ENCODE results near the gene RNF112.

RNF112 gene

DNA sequence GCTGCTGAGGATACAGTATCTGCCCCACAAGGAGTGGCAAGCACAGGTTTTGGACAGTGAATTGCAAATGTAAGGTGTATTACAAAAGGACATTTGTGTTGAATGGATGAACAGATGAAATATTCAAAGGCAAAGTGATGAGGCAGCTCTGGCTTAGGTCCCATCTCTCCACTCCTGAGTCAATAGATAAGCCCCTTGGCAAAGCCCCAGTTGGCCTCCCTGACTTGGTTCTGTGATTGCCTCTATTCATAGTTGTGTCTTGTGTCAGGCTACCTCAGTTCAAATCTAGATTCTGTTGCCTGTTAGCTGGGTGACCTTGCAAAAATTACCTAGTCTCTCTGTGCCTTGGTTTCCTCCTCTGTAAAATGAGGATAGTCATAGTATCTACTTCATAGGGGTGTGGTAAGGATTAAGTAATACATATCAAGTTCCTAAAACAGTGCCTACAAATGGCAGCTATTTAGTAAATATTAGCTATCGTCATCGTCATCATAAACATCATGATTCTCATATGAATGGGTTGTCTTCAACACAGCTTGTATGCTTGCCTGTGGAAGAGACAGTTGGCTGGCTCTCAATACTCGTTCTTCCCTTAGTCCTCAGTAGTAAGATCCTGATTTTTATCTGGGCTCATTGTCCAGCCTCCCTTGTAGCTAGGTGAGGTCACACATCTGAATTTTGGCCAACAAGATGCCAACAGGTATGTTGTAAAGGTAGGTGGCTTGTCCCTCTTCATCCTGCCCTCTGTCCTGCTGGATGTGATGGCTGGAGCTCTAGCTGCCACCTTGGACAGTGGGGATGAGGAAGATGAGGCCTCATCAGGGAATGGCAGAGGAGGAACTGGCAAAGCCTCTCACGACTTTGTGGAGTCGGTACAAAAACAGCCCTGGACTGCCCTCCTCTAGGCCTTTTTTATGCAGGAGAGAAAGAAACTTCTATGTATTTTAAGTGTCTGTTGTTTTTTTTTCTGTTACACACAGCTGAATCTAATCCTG is 21.9 kb upstream of the RNF112 start:
- no peak for DNase-seq

DNA sequence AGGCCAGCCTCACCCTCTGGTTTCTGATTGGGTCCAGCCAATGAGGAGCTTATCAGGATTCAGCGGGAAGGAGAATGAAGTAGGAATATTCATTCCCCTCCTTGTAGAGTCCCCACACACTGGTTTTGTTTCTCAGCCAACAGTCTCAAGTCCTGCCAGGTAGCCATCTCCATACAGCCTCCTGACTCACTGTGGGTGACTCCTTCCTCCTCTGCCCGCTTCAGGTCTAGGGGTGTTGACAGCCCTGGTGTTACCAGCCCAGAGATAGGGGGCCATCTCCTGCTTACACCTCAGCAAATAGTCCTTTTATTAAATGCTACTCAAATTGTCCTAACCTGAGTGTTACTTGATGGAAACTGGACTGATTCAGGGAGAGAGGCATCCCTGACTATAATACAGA is 20.1 kb upstream of the RNF112 start:
- no peak for DNase-seq

DNA sequence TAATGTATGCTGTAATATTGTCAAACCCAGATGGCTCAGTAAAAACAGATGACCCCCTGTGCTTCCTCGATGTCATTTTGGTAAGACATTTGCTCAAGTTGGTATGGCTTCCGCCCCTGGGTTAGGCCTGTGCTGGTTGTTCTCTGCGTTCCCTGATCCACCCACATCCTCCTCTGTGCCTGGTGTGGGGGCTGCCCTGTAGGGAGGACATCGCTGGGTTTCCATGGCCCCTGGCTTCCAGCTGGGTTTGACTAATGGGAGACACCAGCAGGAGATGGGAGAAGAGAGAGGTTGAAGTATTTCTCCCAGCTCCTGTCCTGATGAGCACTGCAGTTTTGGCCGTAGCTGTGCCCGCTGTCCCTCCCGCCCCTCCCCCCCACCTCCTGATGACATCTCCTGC is 19.6 kb upstream of the RNF112 start:
- DNase-seq = no peak

DNA sequence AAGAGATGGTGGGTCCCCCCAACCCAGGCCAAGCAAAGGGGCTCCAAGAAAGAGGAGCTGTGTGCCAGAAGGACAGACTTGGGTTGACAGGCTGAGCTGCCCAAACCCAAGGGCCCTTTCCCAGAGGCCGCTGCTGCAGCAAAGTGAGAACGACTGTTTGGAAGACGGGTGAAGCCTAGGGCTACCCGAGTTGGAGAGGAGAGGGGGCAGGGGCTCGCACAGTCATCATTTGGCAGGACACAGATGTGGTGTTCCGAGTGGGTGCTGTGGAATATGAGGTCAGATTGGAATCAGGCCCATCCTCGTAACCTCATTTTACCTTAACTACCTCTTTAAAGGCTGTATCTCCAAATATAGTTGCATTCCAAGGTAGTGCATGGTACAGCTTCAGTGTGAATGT is 18.7 kb upstream of the RNF112 start:
- DNase-seq = no peak

DNA sequence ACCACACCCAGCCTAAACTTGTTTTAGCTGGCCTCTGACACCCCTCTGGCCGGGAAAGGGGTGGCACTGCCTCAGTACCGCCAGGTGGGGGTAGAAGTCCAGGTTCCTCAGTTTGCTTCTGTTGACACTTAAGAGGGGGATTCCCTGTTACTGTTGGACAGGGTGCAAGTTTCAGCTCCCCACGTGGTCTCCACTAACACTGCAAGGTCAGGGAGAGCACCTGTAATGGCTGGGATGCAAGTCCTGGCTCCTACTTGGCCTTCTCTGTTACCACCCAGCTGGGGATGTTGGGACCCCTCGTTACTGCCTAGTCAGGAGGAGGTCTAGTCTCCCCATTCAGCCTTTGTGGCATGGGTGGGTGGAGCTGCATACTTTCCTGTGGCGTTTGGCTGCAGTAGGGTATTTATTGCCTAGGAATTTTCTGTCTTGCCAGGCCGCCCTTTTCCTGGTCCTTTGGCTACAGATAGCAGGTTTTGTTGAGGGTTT is 13.4 kb upstream of the RNF112 start:
- DNase-seq = no peak

DNA sequence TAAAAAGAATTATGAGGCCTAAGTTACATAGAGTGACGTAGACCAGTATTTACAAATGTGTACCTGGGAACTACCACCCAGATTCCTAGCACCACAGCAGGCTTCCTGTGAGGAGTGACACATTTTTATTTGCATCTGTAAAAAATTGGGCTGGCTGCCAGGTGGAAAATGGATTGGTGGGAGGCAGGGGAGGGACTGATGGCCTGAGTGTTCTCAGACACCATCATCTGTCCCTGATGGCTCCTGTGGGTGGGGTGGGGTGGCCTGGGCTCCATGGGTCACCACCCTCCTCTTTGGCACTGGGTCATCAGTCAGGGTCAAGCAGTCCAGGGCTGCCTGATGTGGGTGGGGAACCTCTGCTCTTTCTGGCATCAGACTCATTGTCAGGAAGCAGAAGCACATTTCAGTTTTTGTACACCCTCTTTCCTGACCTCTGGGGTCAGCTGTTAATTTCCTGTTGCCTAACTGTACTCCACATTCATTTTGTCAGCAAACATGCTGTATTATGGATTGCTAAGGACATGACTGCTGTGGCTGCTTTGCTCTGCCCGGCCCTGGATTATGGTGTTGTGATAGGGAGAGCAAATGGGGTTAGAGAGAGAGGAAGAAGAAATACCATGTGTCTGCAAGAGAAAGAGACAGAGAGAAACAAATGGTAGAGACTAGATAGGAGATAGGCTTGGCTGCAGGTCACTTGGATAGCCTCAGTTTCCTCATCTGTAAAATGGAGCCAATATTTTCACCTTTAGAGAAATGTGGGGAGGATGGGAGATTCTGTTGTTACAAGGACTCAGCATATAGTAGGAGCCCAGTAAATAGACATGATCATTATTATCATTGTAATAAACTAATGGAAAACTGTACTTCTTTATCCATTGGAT is 12.5 kb upstream of the RNF112 start:
- no peak for DNase-seq

DNA sequence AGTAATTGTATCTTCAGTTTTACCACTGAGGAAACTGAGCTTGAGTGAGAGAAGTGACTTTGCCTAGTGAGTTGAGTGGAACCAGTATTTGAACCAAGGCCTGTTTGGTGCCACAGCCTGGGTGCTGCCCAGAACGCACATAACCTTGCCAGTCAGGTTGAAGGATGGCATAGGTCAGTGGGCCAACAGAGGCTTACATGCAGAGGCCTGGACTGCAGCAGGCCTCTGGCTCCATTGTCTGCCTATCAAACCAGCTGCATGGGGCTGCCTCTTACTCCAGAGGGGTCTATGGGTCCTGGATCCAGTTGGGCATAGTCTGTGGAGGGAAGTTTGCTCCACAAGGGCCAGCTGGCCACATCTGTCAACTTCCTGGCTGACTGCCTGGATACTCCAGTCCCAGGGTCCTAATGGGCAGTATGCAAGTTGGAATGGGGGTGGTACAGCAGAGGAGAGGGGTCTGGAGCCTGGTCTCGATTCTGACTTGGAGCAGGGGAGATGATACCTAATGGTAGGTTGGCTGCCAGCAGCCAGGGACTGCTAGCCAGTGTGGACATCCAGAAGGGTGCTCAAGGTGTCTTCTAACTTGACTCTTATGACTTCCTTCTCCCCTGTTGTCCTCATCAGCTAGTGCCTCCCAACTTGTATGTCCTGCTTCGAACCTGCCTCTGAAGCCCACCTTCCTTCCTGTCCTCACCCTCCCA is 11.1 kb upstream of the RNF112 start:
- DNase-seq = no peak

DNA sequence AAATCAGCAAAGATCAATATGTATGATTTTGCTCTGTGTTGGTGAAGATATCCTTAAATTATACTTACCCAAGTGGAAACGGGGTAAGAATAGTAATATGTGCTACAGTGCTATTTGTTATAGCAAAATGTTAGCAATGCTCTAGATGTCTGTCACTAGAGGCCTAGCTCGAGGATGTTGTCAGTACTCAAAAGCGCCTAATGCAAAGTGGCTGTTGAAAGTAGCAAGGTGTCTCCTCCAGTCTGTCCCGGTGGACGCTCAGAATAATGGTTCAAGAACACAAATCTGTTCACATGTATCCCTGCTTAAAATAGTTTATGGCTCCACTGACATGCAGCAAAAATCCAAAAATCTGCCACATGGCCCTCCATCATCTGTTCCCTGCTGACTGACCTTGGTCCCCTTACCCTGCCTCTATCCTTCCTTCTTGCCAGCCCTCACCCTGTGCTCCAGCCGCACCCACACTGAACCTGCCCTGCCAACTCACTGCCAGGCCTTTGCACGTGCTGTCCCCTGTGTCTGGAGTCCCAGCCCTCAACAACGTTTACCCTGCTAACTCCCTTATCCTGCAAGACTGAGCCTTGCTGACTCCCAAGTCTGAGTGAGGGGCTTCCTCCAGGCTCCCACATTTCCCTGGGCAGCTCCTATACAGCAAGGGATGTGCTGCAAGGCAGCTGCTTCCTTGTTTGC is 9.6 kb upstream of the RNF112 start:
- DNase-seq = no peak

DNA sequence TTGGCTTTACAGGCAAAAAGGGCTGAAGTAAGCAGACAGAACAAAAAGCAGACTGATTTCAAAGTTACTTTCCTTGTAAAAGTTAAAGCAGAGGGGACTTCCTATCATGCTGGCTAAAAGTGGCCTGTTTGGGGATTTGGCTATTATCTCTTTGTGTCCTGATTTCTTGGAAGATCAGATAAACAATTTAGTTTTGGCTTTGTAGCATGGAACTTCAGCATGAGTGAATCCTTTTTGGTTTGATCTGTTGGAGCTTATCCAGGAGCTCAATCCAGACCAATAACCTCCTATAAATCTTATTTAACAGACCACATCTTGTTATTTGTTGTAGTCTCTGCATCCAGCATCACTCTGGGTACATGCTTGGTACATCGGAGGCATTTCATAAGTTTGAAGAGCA is 8.9 kb upstream of the RNF112 start:
- DNase-seq = no peak

DNA sequence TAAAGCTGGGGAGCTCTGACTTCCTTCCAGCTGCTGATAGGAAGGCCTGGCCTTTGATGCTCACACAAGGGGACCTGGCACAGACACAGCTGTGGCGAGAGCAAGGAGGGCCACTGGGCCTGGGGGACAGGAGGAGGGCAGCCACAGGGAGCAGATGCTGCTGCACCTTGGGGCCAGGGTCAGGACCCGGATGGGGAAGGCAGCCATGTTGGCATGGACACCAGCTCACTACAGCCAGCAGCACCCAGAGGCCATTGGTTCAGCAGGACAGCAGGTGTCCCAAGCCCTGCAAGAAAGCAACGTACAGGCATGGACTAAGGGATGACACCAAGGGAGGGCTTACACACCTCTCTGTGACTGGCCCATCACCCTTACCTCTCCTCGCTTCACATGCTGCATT is 8.0 kb upstream of the RNF112 start:
- DNase-seq = no peak

DNA sequence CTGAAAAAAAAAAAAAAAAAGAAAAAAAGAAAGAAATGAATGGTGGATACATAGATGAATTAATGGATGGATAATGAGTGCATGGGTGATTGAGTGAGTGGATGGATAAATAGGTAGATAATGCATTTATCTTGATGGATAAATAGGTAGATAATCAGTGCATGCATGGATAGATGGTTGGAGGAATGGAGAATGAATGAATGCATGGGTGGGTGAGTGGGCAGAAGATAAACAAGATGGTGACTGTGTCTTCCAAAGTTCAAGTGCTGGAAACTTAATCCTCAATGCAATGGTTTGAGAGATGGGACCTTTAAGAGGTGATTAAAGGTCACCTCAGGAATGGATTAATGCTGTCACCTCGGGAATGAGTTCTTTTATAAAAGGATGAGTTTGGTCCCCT is 6.8 kb upstream of the RNF112 start:
- no peak for DNase-seq

DNA sequence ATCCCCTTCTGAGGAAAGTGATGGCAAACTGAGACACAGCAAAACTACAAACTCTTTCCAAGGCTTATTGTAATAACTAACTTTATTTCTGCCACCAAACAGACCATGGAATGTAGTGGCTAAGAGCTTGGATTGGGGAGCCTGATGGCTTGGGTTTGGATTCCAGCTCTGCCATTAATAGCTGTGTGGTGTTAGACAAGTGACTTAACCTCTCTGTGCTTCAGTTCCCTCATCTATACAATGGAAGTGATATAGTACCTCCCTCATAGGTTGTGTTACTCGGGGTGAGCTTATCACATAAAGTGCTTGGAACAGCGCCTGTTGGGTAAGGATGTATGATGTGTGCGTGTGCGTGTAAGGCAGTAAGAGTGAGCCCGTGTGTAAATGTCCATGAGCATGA is 5.9 kb upstream of the RNF112 start:
- DNase-seq = no peak

DNA sequence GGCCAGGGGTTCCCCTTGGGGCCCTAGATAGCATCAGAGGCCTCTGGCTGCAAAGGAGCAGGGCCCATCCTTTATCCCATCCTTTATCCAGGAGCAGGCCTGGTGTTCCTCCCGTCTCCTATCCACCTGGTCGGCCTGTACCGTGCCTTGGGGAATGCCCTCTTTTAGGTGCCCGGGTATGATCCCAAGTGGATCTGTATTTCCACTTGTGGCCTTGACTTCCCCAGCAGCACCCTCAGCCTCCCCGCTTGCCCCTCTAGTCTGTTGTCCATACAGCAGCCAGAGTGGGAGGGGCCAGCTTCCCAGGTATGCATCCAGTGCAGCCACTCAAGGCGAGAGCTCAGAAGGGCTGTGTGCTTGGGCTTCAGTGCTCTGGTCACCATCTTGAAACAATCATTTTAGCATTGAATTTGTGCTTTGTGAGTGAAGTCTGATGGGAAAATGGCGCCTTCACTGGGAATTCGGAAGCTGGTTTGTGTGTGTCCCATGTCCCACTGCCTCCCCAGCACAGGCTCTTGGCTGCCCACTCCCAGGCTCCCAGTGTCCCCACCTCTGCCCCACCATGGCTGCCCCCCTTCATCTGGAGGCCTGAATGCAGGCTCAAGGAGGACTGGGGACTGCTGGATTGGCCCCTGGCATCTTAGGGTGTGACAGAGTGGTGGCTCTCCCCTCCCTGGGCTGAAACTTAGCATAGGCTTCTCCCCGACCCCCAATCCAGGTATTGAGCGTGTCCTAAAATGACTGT is 3.3 kb upstream of the RNF112 start:
- DNase-seq = no peak

DNA sequence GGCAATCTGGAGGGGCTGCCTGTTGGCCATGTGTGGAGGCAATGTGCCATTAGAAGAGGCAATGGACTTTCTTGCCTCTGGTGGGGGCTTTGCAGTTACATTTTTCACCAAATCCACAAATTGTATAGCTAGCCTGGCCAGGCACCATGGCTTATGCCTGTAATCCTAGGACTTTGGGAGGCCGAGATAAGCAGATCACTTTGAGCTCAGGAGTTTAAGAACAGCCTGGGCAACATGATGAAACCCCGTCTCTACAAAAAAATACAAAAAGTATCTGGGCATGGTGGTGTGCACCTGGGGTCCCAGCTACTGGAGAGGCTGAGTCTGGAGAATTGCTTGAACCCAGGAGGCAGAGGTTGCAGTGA is 2.7 kb upstream of the RNF112 start:
- no peak for DNase-seq

DNA sequence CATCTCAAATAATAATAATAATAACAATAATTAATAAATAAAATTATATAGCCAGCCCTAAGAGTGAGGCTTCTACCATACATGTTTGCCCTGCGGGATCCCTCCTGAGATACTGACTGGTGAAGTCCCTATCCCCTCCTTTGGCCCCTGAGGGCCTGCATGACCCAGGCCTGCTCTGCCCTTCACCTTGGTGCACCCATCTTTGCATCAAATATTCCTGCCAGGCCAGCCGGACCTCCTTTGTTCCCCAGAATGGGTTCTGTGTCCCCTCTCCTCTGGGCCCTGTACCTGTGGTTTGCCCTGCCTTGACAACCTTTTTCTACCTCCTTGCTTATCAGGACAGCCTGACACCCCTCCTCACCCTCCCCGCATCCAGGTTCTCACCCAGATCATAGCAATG is 2.0 kb upstream of the RNF112 start:
- no peak for DNase-seq

DNA sequence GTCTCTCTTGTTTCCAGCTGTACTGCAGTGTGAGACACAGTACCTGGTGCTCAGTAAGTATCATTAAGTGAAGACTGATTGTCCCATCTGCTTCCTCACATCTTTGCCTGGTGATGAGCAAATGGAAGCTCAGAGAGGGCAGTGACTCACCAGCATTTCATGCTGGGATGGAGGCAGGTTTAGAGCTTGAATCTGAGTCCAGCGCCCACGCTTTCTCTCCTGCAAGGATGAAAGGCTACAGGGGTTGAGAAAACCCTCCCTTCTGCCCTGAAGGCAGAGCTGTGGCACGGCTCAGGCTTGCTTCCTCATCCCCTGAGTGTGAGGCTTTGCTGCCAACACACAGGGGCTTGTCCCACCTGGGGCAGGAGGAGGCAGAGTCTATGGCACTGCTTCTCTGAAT is 1.5 kb upstream of the RNF112 start:
- DNase-seq = no peak

DNA sequence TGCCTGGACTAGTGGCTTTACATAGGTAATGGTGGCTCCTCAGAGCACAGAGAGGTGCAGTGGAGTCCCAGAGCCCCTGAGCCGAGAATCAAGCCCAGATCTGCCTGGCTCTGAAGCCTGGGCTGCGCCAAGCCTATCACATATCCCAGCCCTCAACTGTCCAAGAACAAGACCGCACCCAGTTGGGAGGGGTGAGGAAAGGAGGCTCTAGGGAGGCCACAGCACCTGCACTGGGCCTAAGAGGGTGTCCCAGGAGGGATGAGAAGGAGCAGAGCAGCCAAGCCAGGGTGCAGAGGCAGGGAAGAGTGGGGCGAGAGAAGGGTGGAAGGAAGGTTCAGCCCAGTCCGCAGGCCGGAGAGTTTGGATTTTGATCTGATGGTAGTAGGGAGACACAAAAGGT is 941 bp upstream of the RNF112 start:
- DNase-seq = no peak

DNA sequence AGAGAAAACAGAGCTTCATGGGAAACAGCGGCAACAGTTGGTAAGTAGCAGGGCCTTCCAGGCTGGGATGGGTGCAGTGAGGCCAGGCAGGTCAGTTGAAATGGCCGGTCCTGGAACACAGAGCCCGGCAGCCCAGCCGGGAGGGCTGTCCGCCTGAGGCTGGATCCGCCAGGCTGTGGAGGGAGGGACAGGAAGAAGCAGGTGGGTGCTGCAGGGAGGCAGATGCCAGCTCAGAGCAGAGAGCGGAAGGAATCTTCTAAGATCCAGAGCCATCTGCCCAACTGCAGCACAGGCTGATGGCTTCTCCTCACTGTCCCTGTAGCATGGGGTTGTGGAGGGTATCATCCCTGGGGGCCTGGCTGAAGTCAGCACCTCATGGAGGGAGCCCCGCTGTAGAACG is 599 bp downstream of the RNF112 start:
- no peak for DNase-seq

DNA sequence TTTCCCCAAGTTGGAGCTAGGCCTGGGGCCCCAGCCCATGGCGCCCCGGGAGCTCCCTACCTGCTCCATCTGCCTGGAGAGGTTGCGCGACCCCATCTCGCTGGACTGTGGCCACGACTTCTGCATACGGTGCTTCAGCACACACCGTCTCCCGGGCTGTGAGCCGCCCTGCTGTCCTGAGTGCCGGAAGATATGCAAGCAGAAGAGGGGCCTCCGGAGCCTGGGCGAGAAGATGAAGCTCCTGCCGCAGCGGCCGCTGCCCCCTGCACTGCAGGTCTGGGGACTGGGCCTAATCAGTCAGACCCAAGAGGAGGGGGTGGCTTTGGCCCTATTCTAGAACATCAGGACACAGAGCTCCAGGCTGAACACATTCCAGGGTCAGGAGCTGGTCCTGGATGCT is 1.5 kb downstream of the RNF112 start:
- DNase-seq = no peak

DNA sequence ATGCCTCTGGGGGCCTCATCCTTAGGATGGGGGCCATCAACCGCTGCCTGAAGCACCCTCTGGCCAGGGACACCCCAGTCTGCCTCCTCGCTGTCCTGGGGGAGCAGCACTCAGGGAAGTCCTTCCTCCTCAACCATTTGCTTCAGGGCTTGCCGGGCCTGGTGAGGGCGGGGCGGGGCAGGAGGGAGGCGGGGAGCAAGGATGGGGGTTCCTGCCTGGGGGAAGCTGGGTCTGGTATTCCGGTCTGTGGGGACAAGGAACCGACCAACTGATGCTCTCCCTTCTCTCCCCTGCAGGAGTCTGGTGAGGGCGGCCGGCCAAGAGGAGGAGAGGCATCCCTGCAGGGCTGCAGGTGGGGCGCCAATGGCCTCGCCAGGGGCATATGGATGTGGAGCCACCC is 2.0 kb downstream of the RNF112 start:
- DNase-seq = no peak

DNA sequence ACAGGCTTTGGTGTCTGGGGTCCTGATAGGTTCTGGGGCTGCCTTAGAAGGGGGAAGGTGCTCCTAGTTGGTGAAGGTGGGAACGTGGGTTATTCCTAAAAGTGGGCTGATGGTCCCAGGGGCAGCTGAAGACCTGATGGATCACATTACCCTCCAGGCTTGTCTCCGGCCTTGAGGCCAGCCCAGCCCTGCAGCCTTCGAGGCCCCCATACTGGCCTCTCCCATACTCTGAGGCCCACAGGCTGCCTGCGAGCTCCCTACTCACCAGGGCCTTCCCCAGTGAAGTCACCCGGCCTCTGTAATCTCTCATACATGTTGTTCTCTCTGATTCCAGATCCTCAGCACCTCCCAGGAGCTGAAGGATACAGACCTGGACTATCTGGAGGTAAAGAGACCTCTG is 2.7 kb downstream of the RNF112 start:
- DNase-seq = no peak
